NCI-H1694 (cell line): ENCODE measurements around the gene IL19.

Source experiments
- DNase-seq: peaks from one replicate; lab custom pipeline; 2025; lab: John Stamatoyannopoulos, UW

IL19 gene

DNA sequence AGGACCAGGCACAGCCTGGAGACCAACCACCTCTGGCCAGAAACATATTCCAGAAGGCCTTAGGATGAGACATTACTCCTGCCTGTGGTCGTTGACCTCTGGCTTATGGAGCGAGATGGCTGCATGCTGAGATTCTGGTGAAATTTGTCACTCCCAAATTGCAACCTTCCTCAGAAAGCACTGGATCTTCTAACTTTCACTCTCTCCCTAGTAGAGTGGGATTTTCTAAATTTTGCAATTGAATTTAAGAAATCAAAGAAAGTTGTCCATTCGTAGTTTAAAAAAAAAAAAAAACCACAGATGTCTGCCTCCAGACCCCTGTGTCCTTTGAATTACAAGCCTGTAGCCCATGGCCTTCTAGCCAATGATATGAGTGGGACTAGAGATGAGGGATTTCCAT, 30.3 kb downstream of the IL19 start:
- DNase-seq, result no peak

DNA sequence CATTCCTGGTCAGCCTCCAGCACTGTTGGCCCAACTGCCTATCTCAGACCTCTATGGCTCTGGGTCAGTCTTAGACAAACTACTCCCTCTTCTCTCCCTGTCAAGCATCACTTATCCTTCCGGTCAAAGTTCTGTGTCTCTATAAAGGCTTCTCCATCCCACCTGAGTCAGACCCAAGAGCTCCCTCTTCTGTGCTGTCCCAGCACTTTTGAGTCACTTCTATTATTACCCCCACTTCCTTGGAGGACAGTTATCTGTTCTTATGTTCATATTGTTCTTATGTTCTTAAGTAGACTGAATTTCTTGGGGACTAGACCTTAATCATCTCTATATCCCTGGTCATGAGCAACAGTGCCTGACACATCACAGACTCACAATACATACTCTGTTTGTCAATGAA, 30.9 kb downstream of the IL19 start:
- no peak for DNase-seq

DNA sequence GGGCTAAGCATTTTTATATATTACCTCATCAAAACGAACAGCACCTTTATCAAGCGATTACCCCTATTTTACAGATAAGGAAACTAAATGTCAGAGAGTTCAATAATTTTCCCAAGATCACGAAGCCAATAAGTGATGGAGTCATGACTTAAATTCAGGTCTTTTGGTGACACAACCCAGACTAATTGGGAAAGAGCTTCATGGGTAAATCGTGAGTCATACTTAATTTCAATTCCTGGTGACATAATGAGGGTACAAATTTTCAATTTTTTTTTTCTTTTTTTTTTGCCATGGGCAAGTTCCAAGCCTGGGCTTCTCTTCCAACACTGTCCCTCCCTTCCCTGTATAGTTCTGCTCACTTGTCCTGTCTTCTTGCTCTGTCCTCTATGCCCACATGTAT, 31.8 kb downstream of the IL19 start:
- no peak for DNase-seq

DNA sequence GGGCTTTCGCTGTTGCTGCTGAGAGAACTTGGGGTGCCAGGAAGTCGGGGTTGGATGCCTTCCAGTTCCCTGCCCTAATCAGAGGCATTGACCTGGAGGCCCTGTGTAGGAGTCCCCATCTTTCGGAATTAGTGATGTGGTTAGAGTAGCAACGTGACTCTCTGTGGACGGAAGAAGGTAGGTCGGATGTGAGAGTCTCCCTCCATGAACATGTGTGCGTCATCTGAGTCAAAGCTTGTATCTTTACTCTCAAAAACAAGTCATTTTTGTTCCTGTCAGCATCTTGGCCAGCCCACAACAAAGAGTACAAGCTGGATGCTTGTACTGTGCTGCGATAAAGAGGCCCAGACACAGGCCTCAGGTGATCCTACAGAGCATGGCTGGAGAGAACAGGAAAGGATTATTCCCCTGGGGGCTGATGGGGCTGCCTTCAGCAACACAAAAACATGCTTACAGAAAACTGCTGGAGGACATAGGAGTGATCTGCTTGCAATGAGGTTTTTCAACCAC, 32.7 kb downstream of the IL19 start:
- DNase-seq, result no peak

DNA sequence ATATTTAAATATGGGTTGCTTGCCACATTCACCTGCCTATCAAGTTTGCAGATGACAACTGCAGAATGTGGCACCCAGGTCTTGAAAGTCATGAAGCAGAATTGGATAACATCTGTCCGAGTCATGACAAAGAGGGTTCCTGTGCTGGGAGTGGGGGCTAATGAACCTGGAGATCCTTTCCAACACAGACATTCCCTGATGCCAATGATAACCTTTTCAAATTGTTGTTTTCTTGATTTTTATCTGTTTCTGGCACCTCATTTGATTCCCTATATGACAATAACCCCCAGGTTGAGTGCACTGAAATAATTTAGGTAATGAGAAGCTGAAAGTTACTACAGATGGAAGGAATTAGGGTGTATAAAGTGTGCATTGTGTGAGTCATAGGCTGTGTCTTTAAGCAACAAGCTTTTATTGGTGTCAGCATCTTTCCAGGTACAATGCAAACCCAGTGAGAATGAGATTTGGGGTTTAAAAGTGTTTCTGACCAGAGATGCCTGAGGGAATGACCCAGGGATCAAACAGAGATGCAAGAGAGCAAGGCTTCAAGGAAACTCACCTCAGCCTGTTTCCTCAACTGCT, 33.7 kb downstream of the IL19 start:
- no peak for DNase-seq

DNA sequence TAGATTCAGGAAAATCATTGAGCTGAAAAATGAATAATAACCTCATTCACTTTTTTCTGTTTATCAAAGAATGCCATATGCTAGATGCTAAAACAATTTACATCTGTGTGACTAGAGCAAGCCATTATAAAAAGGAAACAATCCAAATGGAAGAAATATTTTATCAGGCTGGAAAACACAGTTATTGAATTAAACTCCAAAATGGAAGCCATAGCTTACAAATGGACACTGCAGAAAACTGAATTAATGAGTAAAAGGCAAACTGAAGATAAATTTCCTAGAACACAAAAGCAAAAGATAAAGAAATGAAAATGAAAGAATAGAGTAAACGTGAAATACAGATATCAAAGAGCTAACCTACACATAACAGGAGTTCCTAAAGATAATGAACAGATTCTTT, 34.8 kb downstream of the IL19 start:
- DNase-seq, result no peak

DNA sequence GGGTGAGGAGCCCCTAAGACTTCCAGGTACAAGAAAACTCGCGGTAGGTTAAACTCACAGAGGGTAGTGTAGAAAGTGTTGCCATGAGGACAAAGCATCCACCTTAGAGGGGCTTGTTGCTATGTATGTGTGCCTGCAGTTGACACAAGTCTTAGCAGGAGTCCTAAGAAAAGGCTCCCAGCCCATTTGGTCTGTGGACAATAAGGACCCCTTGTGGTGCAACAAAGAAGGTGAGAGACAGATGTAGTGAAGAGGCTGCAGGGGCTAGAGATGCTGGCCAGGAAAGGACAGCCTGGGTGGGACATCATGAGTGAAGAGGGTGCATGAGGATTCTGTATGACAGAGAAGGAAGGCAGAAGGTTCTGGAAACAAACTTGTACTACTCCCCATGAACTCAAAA, 38.0 kb downstream of the IL19 start:
- DNase-seq, result peak; percentile 1

DNA sequence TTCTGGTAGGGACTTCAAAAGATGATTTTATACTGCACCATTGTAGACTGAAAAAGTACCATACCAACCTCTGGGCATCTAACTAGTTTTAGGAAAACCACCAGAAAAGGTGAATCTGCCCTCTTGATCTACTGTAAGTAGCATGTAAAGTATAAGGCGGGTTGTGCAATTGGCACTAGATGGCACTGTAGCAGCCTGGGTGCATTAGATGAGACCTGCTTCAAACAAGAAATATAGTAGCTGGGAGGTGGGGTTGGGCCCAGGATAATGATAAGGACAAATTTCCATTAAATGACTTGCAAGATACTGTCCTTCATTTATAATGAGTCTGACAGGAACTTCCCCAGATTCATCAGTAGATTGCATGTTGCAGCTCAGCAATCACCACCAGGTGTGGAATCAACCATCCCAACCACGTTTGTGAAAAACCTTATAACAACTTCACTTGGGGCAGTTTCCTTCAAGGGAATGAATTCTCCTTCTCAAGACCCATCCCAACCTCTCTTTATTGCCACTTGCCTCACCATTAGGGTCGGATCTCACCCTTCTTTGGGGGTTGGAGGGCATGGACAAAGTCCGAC, 39.0 kb downstream of the IL19 start:
- DNase-seq, result peak; percentile 30

DNA sequence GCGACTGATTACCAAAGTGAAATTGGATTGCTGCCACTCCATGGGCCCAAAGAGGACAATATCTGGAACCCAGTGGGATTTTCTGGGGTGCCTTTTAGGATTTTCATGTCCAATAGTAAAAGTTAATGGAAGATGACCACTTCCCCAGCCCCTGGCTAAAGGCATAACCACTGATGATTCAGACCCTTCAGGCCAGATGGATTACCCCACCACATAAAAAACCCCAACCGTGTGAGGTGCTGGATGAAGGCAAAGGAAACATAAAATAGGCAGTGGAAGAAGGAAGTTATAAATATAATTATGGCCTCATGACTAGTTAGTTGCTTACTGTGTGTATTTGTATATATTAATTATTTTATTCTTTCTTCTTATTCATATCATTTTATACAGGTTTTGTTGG, 41.9 kb downstream of the IL19 start:
- no peak for DNase-seq

DNA sequence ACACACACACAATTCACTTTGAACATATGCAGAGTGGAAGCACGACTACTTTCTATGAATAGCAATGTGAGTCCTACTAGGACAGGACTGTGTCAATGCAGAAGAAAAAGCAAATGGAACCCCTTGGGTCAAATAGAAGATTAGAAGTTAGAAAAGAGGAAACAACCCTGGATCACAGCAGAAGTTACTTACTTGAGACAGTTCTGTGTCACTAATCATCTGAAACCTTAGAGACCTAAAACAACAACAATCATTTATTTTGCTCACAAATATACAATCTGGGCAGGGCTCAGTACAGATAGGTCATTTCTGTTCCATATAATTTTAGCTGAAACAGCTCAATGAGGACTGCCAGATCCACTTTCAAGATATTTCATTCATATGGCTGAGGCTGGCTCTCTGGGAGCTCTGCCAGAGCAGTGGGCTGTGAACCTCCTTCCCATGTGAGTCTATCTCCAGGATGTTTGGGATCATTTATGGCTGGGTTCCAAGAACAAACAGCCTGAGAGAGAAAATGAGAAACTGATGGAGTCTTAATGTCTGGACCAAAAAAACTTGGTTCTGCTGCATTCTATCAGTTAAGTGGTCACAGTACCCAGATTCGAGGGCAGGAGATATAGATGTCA, 44.3 kb downstream of the IL19 start:
- peak; percentile 61 for DNase-seq

DNA sequence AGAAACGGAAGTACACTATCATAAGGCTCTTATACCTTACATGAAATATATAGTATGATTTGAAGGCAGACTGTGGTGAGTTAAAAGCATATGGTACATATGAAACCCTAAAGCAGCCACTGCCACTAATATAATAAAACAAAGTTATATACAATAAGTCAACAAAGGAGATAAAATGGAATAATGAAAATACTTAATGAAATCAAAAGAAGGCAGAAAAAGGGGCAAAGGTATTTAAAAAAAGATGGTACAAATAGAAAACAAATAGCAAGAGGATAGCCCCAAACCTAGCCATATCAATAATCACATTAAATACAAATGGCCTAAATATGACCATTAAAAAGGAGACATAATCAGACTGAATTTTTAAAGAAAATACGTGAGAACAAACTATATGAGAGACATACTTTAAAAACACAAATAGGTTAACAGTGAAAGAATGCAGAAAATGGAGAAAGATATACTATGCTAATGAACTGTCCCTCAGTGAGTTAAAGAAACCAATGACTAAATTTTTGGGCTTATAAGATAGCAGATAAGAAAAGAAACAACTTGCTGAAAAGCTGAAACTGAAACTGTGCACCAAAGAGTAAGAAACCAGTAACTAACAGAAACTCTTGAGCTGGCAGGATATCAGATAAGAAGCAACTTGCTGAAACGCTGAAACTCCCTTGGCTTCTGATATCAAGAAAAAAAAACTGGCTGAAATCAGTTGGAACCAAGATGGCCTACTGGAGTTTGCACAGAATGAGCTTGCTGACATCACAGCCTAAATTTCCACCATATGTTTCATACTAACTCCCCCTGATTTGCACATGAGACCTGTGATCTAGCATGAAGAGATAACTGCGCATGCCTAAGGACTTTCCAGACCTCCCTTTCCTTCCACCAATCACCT, 46.1 kb downstream of the IL19 start:
- no peak for DNase-seq

DNA sequence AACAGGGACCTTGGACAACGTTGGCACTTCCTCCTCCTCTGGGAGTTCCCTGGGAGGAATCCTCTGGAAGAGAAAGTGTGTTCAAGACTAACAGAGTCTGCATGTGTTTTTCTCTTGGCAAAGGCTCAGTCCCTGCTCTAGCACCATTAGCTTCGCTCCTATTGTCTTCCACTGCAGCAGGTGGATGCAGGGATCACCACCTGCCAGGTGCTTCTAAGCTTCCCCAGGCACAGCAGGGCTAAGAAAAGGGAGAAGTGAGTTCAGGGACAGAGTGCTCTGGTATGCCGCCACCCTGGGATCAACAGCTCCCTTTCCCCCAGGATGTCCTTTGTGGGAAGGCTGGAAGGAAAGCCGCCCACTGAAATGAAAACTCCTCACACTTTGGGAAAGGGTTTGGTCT, 50.9 kb downstream of the IL19 start:
- no peak for DNase-seq

DNA sequence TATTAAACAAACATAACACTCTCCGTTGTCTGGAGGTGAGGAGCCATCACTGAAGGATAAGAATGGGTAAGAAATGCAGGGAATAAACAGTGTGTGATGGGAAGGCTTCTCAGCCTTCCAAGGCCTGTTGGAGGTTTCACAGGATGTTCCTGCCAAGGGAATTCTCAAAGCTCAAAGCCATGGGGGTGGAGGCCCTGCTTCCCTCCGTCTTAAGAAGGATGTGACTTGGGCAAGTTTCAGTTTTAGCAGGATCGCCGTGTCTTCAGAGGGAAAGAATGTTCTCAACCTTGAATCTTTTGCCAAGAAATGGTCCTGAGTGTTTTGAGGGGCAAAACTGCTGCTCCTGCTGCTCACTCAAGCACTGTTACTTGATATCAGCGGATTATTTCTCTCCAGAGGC, 53.2 kb downstream of the IL19 start:
- DNase-seq, result no peak

DNA sequence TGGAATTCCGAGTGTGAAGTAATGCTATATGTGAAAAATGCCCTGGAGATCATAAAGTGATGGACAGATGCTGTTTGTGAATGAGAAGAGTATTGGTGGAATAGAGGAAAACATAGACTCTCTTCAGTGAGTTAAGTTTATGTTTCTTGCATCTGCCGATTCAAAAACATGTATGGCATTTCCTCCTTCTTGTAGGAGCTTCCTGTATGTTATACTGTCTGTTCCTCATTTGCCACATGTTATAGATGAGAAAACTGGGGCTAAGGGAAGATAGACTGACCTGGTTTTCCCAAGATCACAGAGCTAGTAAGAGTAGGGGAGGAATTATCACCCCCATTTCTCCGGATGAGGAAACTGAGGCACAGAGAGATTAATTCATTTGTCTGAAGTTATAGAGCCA, 53.8 kb downstream of the IL19 start:
- DNase-seq, result no peak

DNA sequence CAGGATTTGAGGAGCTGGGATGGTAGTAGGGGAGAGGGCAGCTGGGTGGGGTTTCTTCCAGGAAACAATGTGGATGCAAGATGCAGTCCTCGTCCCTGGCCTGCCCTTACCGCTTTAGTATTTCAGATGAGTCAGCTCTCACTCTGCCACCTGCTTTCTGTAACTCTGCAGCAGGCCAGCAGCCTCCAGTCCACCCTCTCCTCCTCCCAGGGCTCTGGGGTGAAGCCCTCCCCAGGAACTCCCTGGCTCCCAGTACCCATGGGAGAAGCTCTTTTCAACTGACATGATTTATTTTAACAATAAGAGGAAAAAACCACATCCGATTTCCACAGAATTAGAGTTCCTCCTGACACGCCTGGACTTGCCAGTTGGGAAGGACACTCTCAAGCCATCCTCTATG, 55.8 kb downstream of the IL19 start:
- DNase-seq, result no peak

DNA sequence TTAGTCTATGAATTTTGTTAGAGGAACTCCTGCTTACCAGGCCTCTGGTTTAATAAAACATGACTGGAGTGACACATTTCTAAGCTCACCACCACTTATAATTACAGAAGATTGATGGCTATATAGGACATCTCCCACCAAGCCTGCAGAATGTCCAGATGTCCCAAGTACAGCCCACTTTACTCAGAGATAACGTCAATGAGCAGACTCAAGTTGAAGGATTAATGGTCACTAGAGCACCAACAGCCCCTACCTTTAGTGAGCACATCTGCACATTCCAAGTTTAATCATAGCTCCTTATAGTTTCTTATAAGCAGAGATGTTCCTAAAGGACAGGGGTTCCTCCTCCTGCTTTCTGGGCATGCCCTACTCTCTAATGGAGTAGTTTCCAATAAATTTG, 57.5 kb downstream of the IL19 start:
- DNase-seq, result no peak

DNA sequence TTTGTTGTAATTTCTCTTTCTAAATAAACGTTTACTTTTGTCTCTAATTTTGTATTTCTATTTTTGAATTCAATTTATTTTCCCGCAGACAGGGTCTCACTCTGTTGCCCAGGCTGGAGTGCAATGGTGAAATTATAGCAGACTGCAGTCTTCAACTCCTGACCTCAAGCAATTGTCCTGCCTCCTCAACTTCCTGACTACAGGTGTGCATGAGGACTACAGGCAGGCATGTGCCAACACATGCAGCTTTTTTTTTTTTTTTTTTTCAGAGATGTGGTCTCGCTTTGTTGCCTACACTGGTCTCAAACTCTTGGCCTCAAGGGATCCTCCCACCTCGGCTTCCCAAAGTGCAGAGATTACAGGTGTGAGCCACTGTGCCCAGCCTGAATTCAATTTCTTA, 58.2 kb downstream of the IL19 start:
- DNase-seq, result no peak

DNA sequence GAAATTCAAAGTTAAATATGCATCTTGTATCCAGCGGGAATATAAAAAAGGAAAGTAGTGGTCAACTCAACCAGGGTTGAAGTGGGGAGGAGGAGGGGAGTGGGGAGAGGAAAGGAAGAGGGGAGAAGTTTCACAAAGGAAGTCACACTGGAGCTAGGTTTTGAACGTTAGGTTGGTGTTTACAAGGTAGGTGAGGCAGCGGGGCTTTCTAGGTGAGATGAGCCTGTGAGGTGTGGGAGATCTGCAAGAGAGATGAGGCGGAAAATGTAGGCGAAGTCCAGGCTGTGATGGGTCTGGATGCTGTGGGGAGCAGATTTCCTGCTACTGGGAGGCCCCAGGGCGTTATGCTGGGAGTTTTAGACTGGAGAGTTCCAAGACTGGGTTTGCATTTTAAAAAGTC, 58.7 kb downstream of the IL19 start:
- DNase-seq, result no peak

DNA sequence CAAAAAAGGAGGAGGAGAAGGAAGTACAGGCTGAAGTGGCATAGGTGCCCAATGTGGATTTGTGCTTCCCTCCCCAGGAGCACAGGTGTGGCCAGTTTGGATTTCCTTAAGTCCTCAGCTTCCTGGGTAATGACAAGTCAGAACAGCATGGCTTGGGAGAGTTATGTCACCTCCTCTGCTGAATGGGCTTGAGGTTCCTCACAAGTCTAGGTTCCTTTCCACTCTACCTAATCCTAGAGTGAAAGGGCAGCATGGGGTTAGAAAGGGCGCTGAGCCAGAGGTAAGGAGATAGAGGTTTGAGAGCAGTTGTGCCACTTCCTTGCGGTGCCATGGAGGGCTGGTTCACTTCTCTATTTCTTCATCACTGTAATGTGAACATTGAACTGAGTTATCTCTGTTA, 59.3 kb downstream of the IL19 start:
- no peak for DNase-seq

DNA sequence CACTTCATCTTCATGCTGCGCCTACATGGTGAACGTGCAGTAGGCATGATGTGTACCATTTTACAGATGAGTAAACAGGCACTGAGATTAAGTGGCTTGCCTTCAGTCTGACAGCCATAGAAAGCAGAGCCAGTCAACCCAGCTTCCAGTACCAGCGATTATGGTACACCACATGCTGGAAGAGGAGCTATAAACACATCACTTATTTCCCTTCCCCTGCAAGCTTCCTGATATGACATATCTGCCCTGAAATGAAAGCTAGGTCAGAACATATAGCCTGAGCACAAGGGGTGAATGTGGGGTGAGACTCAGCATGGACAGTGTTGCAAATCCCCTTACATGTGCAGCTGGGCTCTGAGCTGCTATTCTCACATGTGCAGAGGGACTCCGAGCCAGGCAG, 61.1 kb downstream of the IL19 start:
- DNase-seq, result no peak

DNA sequence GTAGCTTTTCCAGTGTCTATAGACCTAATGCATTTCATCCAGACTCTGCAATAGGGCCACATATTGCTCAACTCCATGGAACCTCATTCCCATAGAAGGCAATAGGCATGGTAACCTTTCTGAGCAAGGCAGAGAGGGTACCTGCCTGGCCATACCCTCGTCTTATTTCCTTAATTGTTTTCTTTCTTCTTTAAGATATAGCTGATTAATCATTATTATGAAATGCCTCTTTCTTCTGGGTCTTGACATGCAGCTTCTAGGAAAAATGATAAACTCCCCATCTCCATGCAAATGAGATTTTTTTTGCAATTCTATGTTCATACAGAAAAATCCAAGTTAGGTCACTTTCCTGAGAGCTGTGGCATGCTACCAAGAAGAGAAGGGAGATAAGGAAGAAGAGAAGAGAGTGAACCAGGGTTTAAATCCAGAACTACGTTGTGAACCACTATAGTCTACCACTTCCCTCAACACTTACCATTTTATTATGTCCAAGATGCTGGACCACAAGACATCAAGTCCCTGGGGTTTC, 61.8 kb downstream of the IL19 start:
- DNase-seq, result no peak

DNA sequence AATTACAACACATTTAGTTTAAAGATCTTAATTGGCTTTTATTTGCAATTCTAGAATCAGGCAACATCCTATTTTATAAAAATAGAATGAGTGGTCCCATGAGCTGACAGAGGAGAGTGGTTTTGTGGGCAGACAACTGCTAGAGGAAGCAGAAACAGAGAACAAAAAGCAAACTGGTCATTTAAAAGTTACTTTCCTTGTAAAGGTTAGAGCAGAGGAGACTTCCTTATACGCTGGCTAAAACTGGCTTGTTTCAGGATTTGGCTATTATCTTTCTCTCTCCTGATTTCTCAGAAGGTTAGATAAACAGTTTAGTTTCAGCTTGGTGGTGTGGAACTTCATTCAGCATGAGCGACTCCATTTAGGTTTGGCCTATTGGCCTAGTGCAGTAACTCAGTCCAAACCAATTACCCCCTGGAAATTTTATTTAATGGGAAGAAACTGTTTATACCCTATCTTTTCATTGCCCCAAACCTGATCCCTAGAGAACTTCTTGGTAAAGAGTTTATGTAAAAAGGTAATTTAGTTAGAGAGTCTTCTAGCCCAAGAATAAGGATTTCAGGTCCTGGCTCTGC, 62.6 kb downstream of the IL19 start:
- no peak for DNase-seq
